HepG2 (cell line): ENCODE results near the gene DNM3. TPM values are rescaled to one million over a fixed set of nuclear protein-coding genes. Genes with fewer than 3 reads are reported as not detected.

Source experiments
- ATAC-seq: fragments of 200-7000 bp; cut with Tn5 transposase; 3 replicates; pipeline ENCODE4 v1.9.1; 2020; ENCODE audit warnings: mild to moderate bottlenecking, moderate library complexity
- BruUV-seq: library from RNA; stranded (reverse); fragments of 400-500 nt; replicated peaks from 2 replicates; lab custom pipeline; 2021; lab: Mats Ljungman, UMichigan
- CTCF ChIA-PET: fragments of 300-600 bp; formaldehyde crosslinking; extraction: SDS; loops from one replicate; lab custom pipeline; 2021; ENCODE audit warnings: low total read pairs, inconsistent platforms, low intra/inter-chr PET ratio; lab: Yijun Ruan, JAX
- POLR2A ChIA-PET: fragments of 350-600 bp; sonication (Branson Sonifier 250); formaldehyde crosslinking; loops from one replicate; lab custom pipeline; 2020; ENCODE audit warnings: antibody characterized with exemption, inconsistent platforms; lab: Yijun Ruan, JAX
- DNase-seq: peaks from one replicate; pipeline ENCODE4 v3.0.0-alpha.2; 2015; ENCODE audit warnings: low spot score
- FAIRE-seq: peaks from 3 replicates; lab custom pipeline; 2011; peaks lifted over from hg19 to GRCh38; lab: Jason Lieb, UNC
- H2AFZ ChIP-seq: one replicate; pipeline ENCODE4 v1.6.1; 2011; ENCODE audit warnings: low read length, inconsistent platforms
- H3K27ac ChIP-seq: fragments of 300-600 bp; 3 replicates; pipeline ENCODE4 v1.8.0; 2011; ENCODE audit warnings: mixed run types, mild to moderate bottlenecking, mixed read lengths, low read length, inconsistent platforms; ENCODE audit not compliant: insufficient read depth; ENCODE audit errors: extremely low read length
- H3K27me3 ChIP-seq, 2 experiments: fragments of 200-600 bp in 1 of 2; 2 replicates in 1 of 2; 3 replicates in 1 of 2; pipeline versions ENCODE4 v1.6.0 to v1.8.0; 2011; ENCODE audit warnings: low read length in 2 of 2, mild to moderate bottlenecking in 2 of 2, moderate library complexity in 2 of 2, inconsistent platforms in 1 of 2; ENCODE audit not compliant: insufficient read depth in 2 of 2, control insufficient read depth in 1 of 2
- H3K36me3 ChIP-seq, 2 experiments: fragments of 200-600 bp in 1 of 2; replicated peaks in 1 of 2; 2 replicates in 1 of 2; 3 replicates in 1 of 2; pipeline versions ENCODE4 v1.5.1 to v1.8.0; 2011; ENCODE audit warnings: low read length in 2 of 2, inconsistent platforms in 1 of 2; ENCODE audit not compliant: insufficient read depth in 2 of 2, control insufficient read depth in 1 of 2
- H3K4me1 ChIP-seq: 2 replicates; pipeline ENCODE4 v1.5.1; 2012; ENCODE audit warnings: low read length, inconsistent platforms; ENCODE audit not compliant: insufficient read depth
- H3K4me2 ChIP-seq: 2 replicates; pipeline ENCODE4 v1.6.0; 2011; ENCODE audit warnings: low read depth, low read length, inconsistent platforms
- H3K4me3 ChIP-seq, 3 experiments: fragments of 200-600 bp in 1 of 3; sonication (generic), shearing (Covaris generic) in 1 of 3; replicated peaks in 1 of 3; 2 replicates each; pipeline ENCODE4 v1.5.1; 2011 to 2016; ENCODE audit warnings: low read length in 3 of 3, inconsistent platforms in 2 of 3, low read depth in 2 of 3, mild to moderate bottlenecking in 2 of 3, control low read depth in 1 of 3, mixed read lengths in 1 of 3; ENCODE audit not compliant: insufficient read depth in 1 of 3
- H3K79me2 ChIP-seq: one replicate; pipeline ENCODE4 v1.6.1; 2011; ENCODE audit warnings: low read length, inconsistent platforms; ENCODE audit not compliant: insufficient read depth
- H3K9ac ChIP-seq: 2 replicates; pipeline ENCODE4 v1.6.0; 2011; ENCODE audit warnings: mild to moderate bottlenecking, low read depth, low read length, inconsistent platforms; ENCODE audit not compliant: insufficient read depth
- H3K9me3 ChIP-seq: 2 replicates; pipeline ENCODE4 v1.5.1; 2012; ENCODE audit warnings: mild to moderate bottlenecking, low read length
- H4K20me1 ChIP-seq: 2 replicates; pipeline ENCODE4 v1.6.0; 2011; ENCODE audit warnings: inconsistent platforms, mild to moderate bottlenecking, low read length, moderate library complexity; ENCODE audit not compliant: insufficient read depth
- ELF1 ChIP-seq: sonication (generic); formaldehyde crosslinking; IDR thresholded peaks from 2 replicates; pipeline ENCODE4 v1.4.0; 2020; ENCODE audit warnings: missing genetic modification reagents
- GRHL1 ChIP-seq: sonication (generic); formaldehyde crosslinking; conservative IDR thresholded peaks from 2 replicates; pipeline ENCODE4 v1.8.0; 2022; ENCODE audit warnings: missing genetic modification reagents
- HOXD1 ChIP-seq: sonication (generic); formaldehyde crosslinking; IDR thresholded peaks from 2 replicates; pipeline ENCODE4 v1.5.0; 2020; ENCODE audit warnings: missing genetic modification reagents
- KDM5B ChIP-seq: sonication (generic); formaldehyde crosslinking; IDR thresholded peaks from 2 replicates; pipeline ENCODE4 v1.4.0; 2020; ENCODE audit warnings: missing genetic modification reagents, mild to moderate bottlenecking, borderline replicate concordance
- MBD4 ChIP-seq: IDR thresholded peaks from 2 replicates; pipeline ENCODE4 v1.6.1; 2012; ENCODE audit warnings: low read length, inconsistent platforms, borderline replicate concordance
- NFKBIZ ChIP-seq: IDR thresholded peaks from 2 replicates; pipeline ENCODE4 v1.6.1; 2018; ENCODE audit warnings: missing genetic modification reagents, missing compliant biosample characterization
- NR3C1 ChIP-seq: sonication (generic); formaldehyde crosslinking; IDR thresholded peaks from 2 replicates; pipeline ENCODE4 v1.4.0; 2020; ENCODE audit warnings: missing genetic modification reagents
- POLR2AphosphoS5 ChIP-seq: IDR thresholded peaks from 2 replicates; pipeline ENCODE4 v1.6.1; 2012; ENCODE audit warnings: low read depth, low read length
- RBM39 ChIP-seq: fragments of 200-400 bp; formaldehyde crosslinking; IDR thresholded peaks from one replicate; pipeline ENCODE4 v1.6.1; 2018; ENCODE audit warnings: antibody characterized with exemption, mild to moderate bottlenecking, low read depth, low read length; ENCODE audit not compliant: poor library complexity, severe bottlenecking
- RXRA ChIP-seq: sonication (generic); formaldehyde crosslinking; IDR thresholded peaks from 2 replicates; pipeline ENCODE4 v1.5.1; 2020; ENCODE audit warnings: missing genetic modification reagents
- SP2 ChIP-seq: sonication (generic); formaldehyde crosslinking; IDR thresholded peaks from 2 replicates; pipeline ENCODE4 v1.5.1; 2020; ENCODE audit warnings: mild to moderate bottlenecking, missing genetic modification reagents
- SRSF1 ChIP-seq: fragments of 200-400 bp; formaldehyde crosslinking; optimal IDR thresholded peaks from 2 replicates; pipeline ENCODE3; 2017; ENCODE audit warnings: mild to moderate bottlenecking, low read depth, low read length, moderate library complexity
- ZBTB7B ChIP-seq: sonication (generic); formaldehyde crosslinking; IDR thresholded peaks from 2 replicates; pipeline ENCODE4 v1.4.0; 2020; ENCODE audit warnings: missing genetic modification reagents
- ZNF569 ChIP-seq: sonication (generic); formaldehyde crosslinking; IDR thresholded peaks from 2 replicates; pipeline ENCODE4 v1.5.0; 2020; ENCODE audit warnings: mild to moderate bottlenecking, missing genetic modification reagents, moderate library complexity, borderline replicate concordance
- ZNF629 ChIP-seq: sonication (generic); formaldehyde crosslinking; conservative IDR thresholded peaks from 2 replicates; pipeline ENCODE4 v1.5.0; 2020; ENCODE audit warnings: missing genetic modification reagents
- WGBS: methylation state at CpG from one replicate; pipeline ENCODE4 v1.1.6; 2017; ENCODE audit warnings: low lambda C conversion rate; 5-methylcytosine and 5-hydroxymethylcytosine counted together
- in situ Hi-C: cut with HindIII; loops from 2 replicates; pipeline ENCODE4 v1.10.0; 2017; ENCODE audit warnings: low pct_unique_long_range_greater_than_20kb; ENCODE audit not compliant: extremely low pct_ligation_motif_present
- intact Hi-C: fragments of 100-400 bp; cut with micrococcal nuclease; formaldehyde crosslinking; loops from one replicate; pipeline ENCODE4 v1.10.0; 2022; ENCODE audit not compliant: unreplicated experiment
- polyA plus RNA-seq, 8 experiments: library from polyadenylated mRNA; depleted of rRNA in 3 of 8; stranded (reverse) in 7 of 8; unstranded in 1 of 8; fragments of >200 nt; fragmentation: Illumina TruSeq in 4 of 8; extraction: Trizol in 4 of 8; gene quantifications; 2 replicates each; pipeline versions ENCODE4 v1.2.1 to v1.2.3, GENCODE V29; 2011 to 2016; ENCODE audit warnings: low read depth in 4 of 8, missing spikeins in 1 of 8, mixed read lengths in 1 of 8; ENCODE audit not compliant: insufficient read depth in 1 of 8
- total RNA-seq, 5 experiments: library from RNA; depleted of rRNA; stranded (reverse); fragments of >200 nt; fragmentation: Illumina TruSeq; extraction: Trizol; gene quantifications; 2 replicates each; pipeline ENCODE4 v1.2.3, GENCODE V29; 2016; ENCODE audit warnings: low read depth in 1 of 5
- TF ChIP-seq, protein P1 (sequence below): sonication (generic); formaldehyde crosslinking; IDR thresholded peaks from 2 replicates; pipeline ENCODE4 v1.8.1; 2023; ENCODE audit warnings: mild to moderate bottlenecking, missing genetic modification reagents, borderline replicate concordance
- TF ChIP-seq, protein P2 (sequence below): sonication (generic); formaldehyde crosslinking; IDR thresholded peaks from 2 replicates; pipeline ENCODE4 v1.5.0; 2020; ENCODE audit warnings: mild to moderate bottlenecking, missing genetic modification reagents
- TF ChIP-seq, protein P3 (sequence below): sonication (generic); formaldehyde crosslinking; IDR thresholded peaks from 2 replicates; pipeline ENCODE4 v1.4.0; 2020; ENCODE audit warnings: mild to moderate bottlenecking, missing genetic modification reagents, borderline replicate concordance

Gene DNM3
- total and polyA plus RNA-seq, 2 of the 13 experiments (the other 11 are each of a cell fraction or from before 2014, with no cell fraction given), result 0.05 TPM; not detected in 1

GRCh38 chr1:172165403-172165802 lies 324.1 kb downstream of the DNM3 start:
- H3K9me3 ChIP-seq, result no peaks in the 10 kb centered on the region
- H3K79me2 ChIP-seq, result no peaks in the 10 kb centered on the region
- no peak overlapping the region for H3K9ac ChIP-seq
- no peaks in the 10 kb centered on the region for H4K20me1 ChIP-seq
- H2AFZ ChIP-seq, result no peak overlapping the region
- H3K4me1 ChIP-seq, result no peaks in the 10 kb centered on the region
- in situ Hi-C loops (no loop called here), intact Hi-C loops (no loop called here)
- DNase-seq (no peak), ATAC-seq (no peak), FAIRE-seq (no peak)
- ChIA-PET POLR2A (no interaction called here), CTCF (no interaction called here)
- H3K4me2 ChIP-seq, result no peak overlapping the region
- WGBS, result 2% methylated on average over 2 of the region's 2 CpGs
- H3K4me3 ChIP-seq, result no peak overlapping the region
- TF ChIP-seq, protein P1, sequence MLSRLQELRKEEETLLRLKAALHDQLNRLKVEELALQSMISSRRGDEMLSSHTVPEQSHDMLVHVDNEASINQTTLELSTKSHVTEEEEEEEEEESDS, result no peak
- TF ChIP-seq ZNF569 (CRISPR knock-in tag), result no peak
- no peak for TF ChIP-seq SRSF1
- no peak for TF ChIP-seq RBM39
- TF ChIP-seq GRHL1 (CRISPR knock-in tag), result no peak
- TF ChIP-seq ELF1, result no peak
- TF ChIP-seq ZNF629 (CRISPR knock-in tag), result no peak
- TF ChIP-seq SP2, result no peak
- TF ChIP-seq MBD4, result no peak
- TF ChIP-seq, protein P2, sequence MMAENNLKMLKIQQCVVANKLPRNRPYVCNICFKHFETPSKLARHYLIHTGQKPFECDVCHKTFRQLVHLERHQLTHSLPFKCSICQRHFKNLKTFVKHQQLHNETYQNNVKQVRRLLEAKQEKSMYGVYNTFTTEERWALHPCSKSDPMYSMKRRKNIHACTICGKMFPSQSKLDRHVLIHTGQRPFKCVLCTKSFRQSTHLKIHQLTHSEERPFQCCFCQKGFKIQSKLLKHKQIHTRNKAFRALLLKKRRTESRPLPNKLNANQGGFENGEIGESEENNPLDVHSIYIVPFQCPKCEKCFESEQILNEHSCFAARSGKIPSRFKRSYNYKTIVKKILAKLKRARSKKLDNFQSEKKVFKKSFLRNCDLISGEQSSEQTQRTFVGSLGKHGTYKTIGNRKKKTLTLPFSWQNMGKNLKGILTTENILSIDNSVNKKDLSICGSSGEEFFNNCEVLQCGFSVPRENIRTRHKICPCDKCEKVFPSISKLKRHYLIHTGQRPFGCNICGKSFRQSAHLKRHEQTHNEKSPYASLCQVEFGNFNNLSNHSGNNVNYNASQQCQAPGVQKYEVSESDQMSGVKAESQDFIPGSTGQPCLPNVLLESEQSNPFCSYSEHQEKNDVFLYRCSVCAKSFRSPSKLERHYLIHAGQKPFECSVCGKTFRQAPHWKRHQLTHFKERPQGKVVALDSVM (CRISPR knock-in tag), result no peak
- no peak for TF ChIP-seq POLR2AphosphoS5
- TF ChIP-seq NR3C1 (CRISPR knock-in tag), result no peak
- TF ChIP-seq NFKBIZ, result no peak
- TF ChIP-seq ZBTB7B (CRISPR knock-in tag), result no peak
- no peak for TF ChIP-seq HOXD1
- no peak for TF ChIP-seq RXRA (CRISPR knock-in tag)
- no peak for TF ChIP-seq KDM5B (CRISPR knock-in tag)
- TF ChIP-seq, protein P3, sequence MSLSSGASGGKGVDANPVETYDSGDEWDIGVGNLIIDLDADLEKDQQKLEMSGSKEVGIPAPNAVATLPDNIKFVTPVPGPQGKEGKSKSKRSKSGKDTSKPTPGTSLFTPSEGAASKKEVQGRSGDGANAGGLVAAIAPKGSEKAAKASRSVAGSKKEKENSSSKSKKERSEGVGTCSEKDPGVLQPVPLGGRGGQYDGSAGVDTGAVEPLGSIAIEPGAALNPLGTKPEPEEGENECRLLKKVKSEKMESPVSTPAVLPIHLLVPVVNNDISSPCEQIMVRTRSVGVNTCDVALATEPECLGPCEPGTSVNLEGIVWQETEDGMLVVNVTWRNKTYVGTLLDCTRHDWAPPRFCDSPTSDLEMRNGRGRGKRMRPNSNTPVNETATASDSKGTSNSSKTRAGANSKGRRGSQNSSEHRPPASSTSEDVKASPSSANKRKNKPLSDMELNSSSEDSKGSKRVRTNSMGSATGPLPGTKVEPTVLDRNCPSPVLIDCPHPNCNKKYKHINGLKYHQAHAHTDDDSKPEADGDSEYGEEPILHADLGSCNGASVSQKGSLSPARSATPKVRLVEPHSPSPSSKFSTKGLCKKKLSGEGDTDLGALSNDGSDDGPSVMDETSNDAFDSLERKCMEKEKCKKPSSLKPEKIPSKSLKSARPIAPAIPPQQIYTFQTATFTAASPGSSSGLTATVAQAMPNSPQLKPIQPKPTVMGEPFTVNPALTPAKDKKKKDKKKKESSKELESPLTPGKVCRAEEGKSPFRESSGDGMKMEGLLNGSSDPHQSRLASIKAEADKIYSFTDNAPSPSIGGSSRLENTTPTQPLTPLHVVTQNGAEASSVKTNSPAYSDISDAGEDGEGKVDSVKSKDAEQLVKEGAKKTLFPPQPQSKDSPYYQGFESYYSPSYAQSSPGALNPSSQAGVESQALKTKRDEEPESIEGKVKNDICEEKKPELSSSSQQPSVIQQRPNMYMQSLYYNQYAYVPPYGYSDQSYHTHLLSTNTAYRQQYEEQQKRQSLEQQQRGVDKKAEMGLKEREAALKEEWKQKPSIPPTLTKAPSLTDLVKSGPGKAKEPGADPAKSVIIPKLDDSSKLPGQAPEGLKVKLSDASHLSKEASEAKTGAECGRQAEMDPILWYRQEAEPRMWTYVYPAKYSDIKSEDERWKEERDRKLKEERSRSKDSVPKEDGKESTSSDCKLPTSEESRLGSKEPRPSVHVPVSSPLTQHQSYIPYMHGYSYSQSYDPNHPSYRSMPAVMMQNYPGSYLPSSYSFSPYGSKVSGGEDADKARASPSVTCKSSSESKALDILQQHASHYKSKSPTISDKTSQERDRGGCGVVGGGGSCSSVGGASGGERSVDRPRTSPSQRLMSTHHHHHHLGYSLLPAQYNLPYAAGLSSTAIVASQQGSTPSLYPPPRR, result no peak
- no TSS peak for BruUV-seq
- no peak overlapping the region for H3K27ac ChIP-seq
- no peaks in the 10 kb centered on the region for H3K27me3 ChIP-seq
- H3K36me3 ChIP-seq, result no peaks in the 10 kb centered on the region
